Hepatocyte (in vitro differentiated cells): ENCODE measurements around the gene DNAH6.

Source experiments
- EZH2phosphoT487 ChIP-seq: fragments of 200-600 bp; sonication (generic); IDR thresholded peaks from one replicate; pipeline ENCODE4 v1.6.1; 2018; ENCODE audit warnings: antibody characterized with exemption, mild to moderate bottlenecking, low read depth, moderate library complexity; ENCODE audit not compliant: unreplicated experiment, severe bottlenecking
- TF ChIP-seq, protein P1 (sequence below): fragments of 200-600 bp; sonication (generic); IDR thresholded peaks from 2 replicates; pipeline ENCODE4 v1.5.1; 2016; ENCODE audit warnings: antibody characterized with exemption, mild to moderate bottlenecking; ENCODE audit not compliant: poor library complexity

- TF ChIP-seq, protein P1, sequence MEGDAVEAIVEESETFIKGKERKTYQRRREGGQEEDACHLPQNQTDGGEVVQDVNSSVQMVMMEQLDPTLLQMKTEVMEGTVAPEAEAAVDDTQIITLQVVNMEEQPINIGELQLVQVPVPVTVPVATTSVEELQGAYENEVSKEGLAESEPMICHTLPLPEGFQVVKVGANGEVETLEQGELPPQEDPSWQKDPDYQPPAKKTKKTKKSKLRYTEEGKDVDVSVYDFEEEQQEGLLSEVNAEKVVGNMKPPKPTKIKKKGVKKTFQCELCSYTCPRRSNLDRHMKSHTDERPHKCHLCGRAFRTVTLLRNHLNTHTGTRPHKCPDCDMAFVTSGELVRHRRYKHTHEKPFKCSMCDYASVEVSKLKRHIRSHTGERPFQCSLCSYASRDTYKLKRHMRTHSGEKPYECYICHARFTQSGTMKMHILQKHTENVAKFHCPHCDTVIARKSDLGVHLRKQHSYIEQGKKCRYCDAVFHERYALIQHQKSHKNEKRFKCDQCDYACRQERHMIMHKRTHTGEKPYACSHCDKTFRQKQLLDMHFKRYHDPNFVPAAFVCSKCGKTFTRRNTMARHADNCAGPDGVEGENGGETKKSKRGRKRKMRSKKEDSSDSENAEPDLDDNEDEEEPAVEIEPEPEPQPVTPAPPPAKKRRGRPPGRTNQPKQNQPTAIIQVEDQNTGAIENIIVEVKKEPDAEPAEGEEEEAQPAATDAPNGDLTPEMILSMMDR = no peak
- no peak for TF ChIP-seq EZH2phosphoT487
These were observed 185.6 kb downstream of the DNAH6 start for GRCh38 chr2:84701880-84702279.
